K562 (cell line): ENCODE results near the gene PCSK5. TPM values are rescaled to one million over a fixed set of nuclear protein-coding genes. Genes with fewer than 3 reads are reported as not detected.

Experiments used
- ATAC-seq: fragments of 200-7000 bp; cut with Tn5 transposase; 3 replicates; pipeline ENCODE4 v1.9.1; 2020; ENCODE audit warnings: moderate library complexity
- BruUV-seq: library from RNA; stranded (reverse); fragments of 400-500 nt; replicated peaks from 2 replicates; lab custom pipeline; 2021; lab: Mats Ljungman, UMichigan
- CTCF ChIA-PET: fragments of 300-600 bp; formaldehyde crosslinking; extraction: SDS; loops from one replicate; lab custom pipeline; 2021; ENCODE audit warnings: low intra/inter-chr PET ratio; lab: Yijun Ruan, JAX
- POLR2A ChIA-PET: fragments of 300-600, 350-650 bp; sonication (Branson Sonifier 250); formaldehyde crosslinking; extraction: SDS; loops from one replicate; lab custom pipeline; 2021; ENCODE audit warnings: antibody characterized with exemption, inconsistent platforms; lab: Yijun Ruan, JAX
- DNase-seq, 4 experiments: peaks; one replicate each; pipeline versions ENCODE4 v3.0.0 to v3.0.0-alpha.2; 2011 to 2018; ENCODE audit warnings: low spot score in 3 of 4, mixed read lengths in 3 of 4; ENCODE audit errors: extremely low read depth in 1 of 4
- FAIRE-seq: peaks from 2 replicates; lab custom pipeline; 2011; peaks lifted over from hg19 to GRCh38; lab: Jason Lieb, UNC
- H2AFZ ChIP-seq: 2 replicates; pipeline ENCODE4 v1.6.0; 2011; ENCODE audit warnings: low read depth, low read length, control low read depth, inconsistent platforms
- H3K27ac ChIP-seq: fragments of 200-600 bp; 3 replicates; pipeline ENCODE4 v1.8.0; 2011; ENCODE audit warnings: low read depth, mild to moderate bottlenecking, control low read depth, inconsistent platforms, low read length, moderate library complexity, mixed read lengths; ENCODE audit errors: extremely low read depth
- H3K27me3 ChIP-seq, 2 experiments: fragments of 300-600 bp in 1 of 2; 2 replicates in 1 of 2; 3 replicates in 1 of 2; pipeline versions ENCODE4 v1.6.0 to v1.8.0; 2011; ENCODE audit warnings: inconsistent platforms in 2 of 2, low read length in 2 of 2, mild to moderate bottlenecking in 1 of 2, mixed read lengths in 1 of 2, moderate library complexity in 1 of 2; ENCODE audit not compliant: control insufficient read depth in 2 of 2, insufficient read depth in 2 of 2
- H3K36me3 ChIP-seq: fragments of 300-600 bp; 3 replicates; pipeline ENCODE4 v1.8.0; 2011; ENCODE audit warnings: mild to moderate bottlenecking, low read length, inconsistent platforms; ENCODE audit not compliant: control insufficient read depth, insufficient read depth
- H3K4me1 ChIP-seq, 2 experiments: fragments of 200-600 bp in 1 of 2; replicated peaks in 1 of 2; 2 replicates in 1 of 2; 3 replicates in 1 of 2; pipeline versions ENCODE4 v1.5.1 to v1.8.0; 2011; ENCODE audit warnings: inconsistent platforms in 2 of 2, low read length in 2 of 2, mild to moderate bottlenecking in 1 of 2, mixed read lengths in 1 of 2, moderate library complexity in 1 of 2; ENCODE audit not compliant: control insufficient read depth in 2 of 2, insufficient read depth in 2 of 2
- H3K4me2 ChIP-seq: 2 replicates; pipeline ENCODE4 v1.6.1; 2011; ENCODE audit warnings: low read length, control low read depth, inconsistent platforms, mixed read lengths; ENCODE audit not compliant: insufficient read depth
- H3K4me3 ChIP-seq: fragments of 200-600 bp; sonication (generic), shearing (Covaris generic); 2 replicates; pipeline ENCODE4 v1.5.1; 2016; ENCODE audit warnings: control low read depth, inconsistent platforms
- H3K79me2 ChIP-seq: fragments of 200-600 bp; 3 replicates; pipeline ENCODE4 v1.8.0; 2011; ENCODE audit warnings: low read length, inconsistent platforms; ENCODE audit not compliant: control insufficient read depth, insufficient read depth
- H3K9ac ChIP-seq, 2 experiments: 2 replicates each; pipeline versions ENCODE4 v1.6.0 to v1.6.1; 2011; ENCODE audit warnings: low read depth in 2 of 2, low read length in 2 of 2, control low read depth in 1 of 2, inconsistent platforms in 1 of 2, mild to moderate bottlenecking in 1 of 2, mixed read lengths in 1 of 2; ENCODE audit not compliant: insufficient read depth in 1 of 2
- H3K9me1 ChIP-seq: one replicate; pipeline ENCODE4 v1.6.0; 2011; ENCODE audit warnings: inconsistent platforms, mild to moderate bottlenecking, low read length, moderate library complexity; ENCODE audit not compliant: control insufficient read depth, insufficient read depth
- H3K9me3 ChIP-seq: replicated peaks from 2 replicates; pipeline ENCODE4 v1.5.1; 2011; ENCODE audit warnings: low read depth, low read length, inconsistent platforms; ENCODE audit not compliant: control insufficient read depth, insufficient read depth
- H4K20me1 ChIP-seq: replicated peaks from 2 replicates; pipeline ENCODE4 v1.6.1; 2011; ENCODE audit warnings: low read length, inconsistent platforms, mixed read lengths; ENCODE audit not compliant: control insufficient read depth, insufficient read depth
- FOXJ3 ChIP-seq: sonication (generic); formaldehyde crosslinking; IDR thresholded peaks from 2 replicates; pipeline ENCODE4 v1.4.0; 2020; ENCODE audit warnings: mild to moderate bottlenecking, missing genetic modification reagents
- FOXK2 ChIP-seq, 2 experiments: fragments of 450-650 bp; IDR thresholded peaks in 1 of 2; conservative IDR thresholded peaks in 1 of 2; 2 replicates each; pipeline ENCODE4 v1.6.1; 2016; ENCODE audit warnings: low read depth in 2 of 2, mild to moderate bottlenecking in 1 of 2
- HEY1 ChIP-seq: fragments of 250-450 bp; sonication (Bioruptor Pico); IDR thresholded peaks from 2 replicates; pipeline ENCODE4 v1.5.0; 2020; ENCODE audit warnings: mild to moderate bottlenecking, moderate library complexity, borderline replicate concordance
- HMGN3 ChIP-seq: IDR thresholded peaks from 2 replicates; pipeline ENCODE4 v1.6.1; 2011; ENCODE audit warnings: borderline replicate concordance, low read depth, mild to moderate bottlenecking, mixed read lengths, low read length; ENCODE audit not compliant: insufficient read length; ENCODE audit errors: extremely low read depth
- MED1 ChIP-seq: sonication (generic); formaldehyde crosslinking; IDR thresholded peaks from 2 replicates; pipeline ENCODE4 v1.8.1; 2023; ENCODE audit warnings: missing genetic modification reagents, borderline replicate concordance
- NFE2 ChIP-seq: IDR thresholded peaks from 2 replicates; pipeline ENCODE4 v1.6.1; 2014; ENCODE audit warnings: antibody characterized with exemption, low read depth
- RBM25 ChIP-seq: fragments of 200-400 bp; formaldehyde crosslinking; IDR thresholded peaks from 2 replicates; pipeline ENCODE4 v1.6.1; 2018; ENCODE audit warnings: low read length, low read depth, moderate library complexity; ENCODE audit not compliant: severe bottlenecking
- XRCC4 ChIP-seq: IDR thresholded peaks from one replicate; pipeline ENCODE4 v1.6.1; 2011; ENCODE audit not compliant: insufficient read depth, insufficient read length; ENCODE audit errors: extremely low read depth
- YBX1 ChIP-seq: fragments of 450-650 bp; IDR thresholded peaks from 2 replicates; pipeline ENCODE4 v1.7.1; 2016; ENCODE audit warnings: mild to moderate bottlenecking
- ZFX ChIP-seq: sonication (generic); formaldehyde crosslinking; IDR thresholded peaks from 2 replicates; pipeline ENCODE4 v1.8.0; 2022; ENCODE audit warnings: mild to moderate bottlenecking, missing genetic modification reagents, moderate library complexity
- ZNF217 ChIP-seq: sonication (generic); formaldehyde crosslinking; IDR thresholded peaks from 2 replicates; pipeline ENCODE4 v1.8.0; 2022; ENCODE audit warnings: mild to moderate bottlenecking, missing genetic modification reagents
- ZNF778 ChIP-seq: fragments of 450-650 bp; formaldehyde crosslinking; IDR thresholded peaks from 2 replicates; pipeline ENCODE4 v1.4.0; 2020; ENCODE audit warnings: mild to moderate bottlenecking, moderate library complexity
- WGBS: fragments of 100-300 bp; shearing (Covaris generic); methylation state at CpG from one replicate; pipeline ENCODE4 v1.1.6; 2016; ENCODE audit warnings: low coverage, mixed read lengths; ENCODE audit not compliant: insufficient coverage; ENCODE audit errors: missing lambda C conversion rate; 5-methylcytosine and 5-hydroxymethylcytosine counted together
- in situ Hi-C: fragments of 300-500 bp; cut with MboI; formaldehyde crosslinking; loops from 4 replicates; pipeline ENCODE4 v1.15.0; 2018; ENCODE audit warnings: inconsistent platforms, mixed read lengths
- intact Hi-C: fragments of 100-400 bp; cut with micrococcal nuclease; formaldehyde crosslinking; loops from 2 replicates; pipeline ENCODE4 v1.14.2; 2022
- polyA plus RNA-seq, 8 experiments: library from polyadenylated mRNA; depleted of rRNA in 4 of 8; stranded (reverse) in 5 of 8; unstranded in 3 of 8; fragments of >200 nt; fragmentation: Nextera tagmentation in 2 of 8; fragmentation: Illumina TruSeq in 1 of 8; extraction: Ambion mirVana in 2 of 8; extraction: Trizol in 1 of 8; gene quantifications; 2 replicates each; pipeline versions ENCODE4 v1.2.1 to v1.2.3, GENCODE V29; 2011 to 2014; ENCODE audit warnings: inconsistent platforms in 1 of 8, missing spikeins in 1 of 8
- total RNA-seq, 7 experiments: library from RNA; depleted of rRNA in 6 of 7; stranded (reverse); fragments of >200 nt in 6 of 7; fragmentation: Illumina TruSeq in 2 of 7; extraction: Trizol in 2 of 7; gene quantifications; 2 replicates each; pipeline versions ENCODE4 v1.2.1 to v1.2.3, GENCODE V29; 2011 to 2021; ENCODE audit warnings: low replicate concordance in 1 of 7
- TF ChIP-seq, protein P1 (sequence below), 2 experiments: IDR thresholded peaks in 1 of 2; conservative IDR thresholded peaks in 1 of 2; 2 replicates each; pipeline ENCODE4 v1.6.1; 2016; ENCODE audit warnings: low read depth in 2 of 2, mild to moderate bottlenecking in 1 of 2, missing compliant biosample characterization in 1 of 2, missing genetic modification characterization in 1 of 2, moderate library complexity in 1 of 2
- TF ChIP-seq, protein P2 (sequence below): fragments of 250-450 bp; sonication (Bioruptor Pico); IDR thresholded peaks from 2 replicates; pipeline ENCODE4 v1.5.0; 2021
- TF ChIP-seq, protein P3 (sequence below): fragments of 450-650 bp; conservative IDR thresholded peaks from 2 replicates; pipeline ENCODE4 v1.6.1; 2016; ENCODE audit warnings: missing genetic modification characterization, low read depth, mild to moderate bottlenecking, missing compliant biosample characterization, moderate library complexity
- TF ChIP-seq, protein P4 (sequence below): fragments of 450-650 bp; formaldehyde crosslinking; IDR thresholded peaks from 2 replicates; pipeline ENCODE4 v1.4.0; 2020; ENCODE audit warnings: mild to moderate bottlenecking, moderate library complexity

Gene PCSK5
- total and polyA plus RNA-seq, 9 of the 15 experiments (the other 6 are each of a cell fraction or from before 2014, with no cell fraction given) = not detected

DNA sequence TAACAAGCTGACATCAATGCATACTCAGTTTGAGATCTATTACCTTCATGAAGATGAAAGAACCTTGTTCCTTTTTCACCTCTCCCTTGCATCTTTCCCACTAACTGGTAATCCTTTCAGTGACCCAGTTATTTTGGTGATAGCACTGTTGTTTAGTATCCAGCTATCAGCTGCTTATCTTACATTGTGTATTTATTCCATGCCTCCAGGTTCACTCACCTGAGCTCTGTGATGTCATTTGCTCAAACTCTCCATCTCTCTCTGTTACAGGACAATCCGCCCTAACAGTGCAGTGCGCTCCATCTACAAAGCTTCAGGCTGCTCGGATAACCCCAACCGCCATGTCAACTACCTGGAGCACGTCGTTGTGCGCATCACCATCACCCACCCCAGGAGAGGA lies 268.2 kb downstream of the PCSK5 start:
- no peak for FAIRE-seq
- TF ChIP-seq ZFX (CRISPR knock-in tag) = no peak
- TF ChIP-seq ZNF778 = no peak
- TF ChIP-seq MED1 (CRISPR knock-in tag) = no peak
- TF ChIP-seq, protein P1, sequence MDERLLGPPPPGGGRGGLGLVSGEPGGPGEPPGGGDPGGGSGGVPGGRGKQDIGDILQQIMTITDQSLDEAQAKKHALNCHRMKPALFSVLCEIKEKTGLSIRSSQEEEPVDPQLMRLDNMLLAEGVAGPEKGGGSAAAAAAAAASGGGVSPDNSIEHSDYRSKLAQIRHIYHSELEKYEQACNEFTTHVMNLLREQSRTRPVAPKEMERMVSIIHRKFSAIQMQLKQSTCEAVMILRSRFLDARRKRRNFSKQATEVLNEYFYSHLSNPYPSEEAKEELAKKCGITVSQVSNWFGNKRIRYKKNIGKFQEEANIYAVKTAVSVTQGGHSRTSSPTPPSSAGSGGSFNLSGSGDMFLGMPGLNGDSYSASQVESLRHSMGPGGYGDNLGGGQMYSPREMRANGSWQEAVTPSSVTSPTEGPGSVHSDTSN (CRISPR knock-in tag; IDR thresholded peaks at IDR 0.05; ENCODE audit: low read depth) = no peak
- TF ChIP-seq, protein P1 (tag; conservative IDR thresholded peaks at IDR 0.05; ENCODE audit: low read depth) = no peak
- TF ChIP-seq, protein P2, sequence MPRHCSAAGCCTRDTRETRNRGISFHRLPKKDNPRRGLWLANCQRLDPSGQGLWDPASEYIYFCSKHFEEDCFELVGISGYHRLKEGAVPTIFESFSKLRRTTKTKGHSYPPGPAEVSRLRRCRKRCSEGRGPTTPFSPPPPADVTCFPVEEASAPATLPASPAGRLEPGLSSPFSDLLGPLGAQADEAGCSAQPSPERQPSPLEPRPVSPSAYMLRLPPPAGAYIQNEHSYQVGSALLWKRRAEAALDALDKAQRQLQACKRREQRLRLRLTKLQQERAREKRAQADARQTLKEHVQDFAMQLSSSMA (CRISPR knock-in tag) = no peak
- TF ChIP-seq, protein P3, sequence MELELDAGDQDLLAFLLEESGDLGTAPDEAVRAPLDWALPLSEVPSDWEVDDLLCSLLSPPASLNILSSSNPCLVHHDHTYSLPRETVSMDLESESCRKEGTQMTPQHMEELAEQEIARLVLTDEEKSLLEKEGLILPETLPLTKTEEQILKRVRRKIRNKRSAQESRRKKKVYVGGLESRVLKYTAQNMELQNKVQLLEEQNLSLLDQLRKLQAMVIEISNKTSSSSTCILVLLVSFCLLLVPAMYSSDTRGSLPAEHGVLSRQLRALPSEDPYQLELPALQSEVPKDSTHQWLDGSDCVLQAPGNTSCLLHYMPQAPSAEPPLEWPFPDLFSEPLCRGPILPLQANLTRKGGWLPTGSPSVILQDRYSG (tag) = no peak
- TF ChIP-seq XRCC4 = no peak
- no peak for TF ChIP-seq FOXK2 (conservative IDR thresholded peaks at IDR 0.05 in 1 of 2, IDR thresholded peaks at IDR 0.05 in 1 of 2; ENCODE audit: low read depth in 2 of 2)
- TF ChIP-seq RBM25 = no peak
- TF ChIP-seq, protein P4, sequence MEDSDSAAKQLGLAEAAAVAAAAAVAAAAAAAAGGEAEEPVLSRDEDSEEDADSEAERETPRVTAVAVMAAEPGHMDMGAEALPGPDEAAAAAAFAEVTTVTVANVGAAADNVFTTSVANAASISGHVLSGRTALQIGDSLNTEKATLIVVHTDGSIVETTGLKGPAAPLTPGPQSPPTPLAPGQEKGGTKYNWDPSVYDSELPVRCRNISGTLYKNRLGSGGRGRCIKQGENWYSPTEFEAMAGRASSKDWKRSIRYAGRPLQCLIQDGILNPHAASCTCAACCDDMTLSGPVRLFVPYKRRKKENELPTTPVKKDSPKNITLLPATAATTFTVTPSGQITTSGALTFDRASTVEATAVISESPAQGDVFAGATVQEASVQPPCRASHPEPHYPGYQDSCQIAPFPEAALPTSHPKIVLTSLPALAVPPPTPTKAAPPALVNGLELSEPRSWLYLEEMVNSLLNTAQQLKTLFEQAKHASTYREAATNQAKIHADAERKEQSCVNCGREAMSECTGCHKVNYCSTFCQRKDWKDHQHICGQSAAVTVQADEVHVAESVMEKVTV = no peak
- no peak for TF ChIP-seq HEY1
- TF ChIP-seq YBX1 = no peak
- no peak for TF ChIP-seq ZNF217 (CRISPR knock-in tag)
- TF ChIP-seq HMGN3 = no peak
- TF ChIP-seq NFE2 = no peak
- no peak for TF ChIP-seq FOXJ3 (CRISPR knock-in tag)

More for the DNA sequence above, 268.2 kb downstream of the PCSK5 start:
- CTCF ChIA-PET = no interaction called here
- Histone ChIP-seq H4K20me1 (no peaks in the 10 kb centered on the region), H3K27ac (no peak overlapping the region), H3K9me1 (no peaks in the 10 kb centered on the region), H3K4me3 (no peak overlapping the region), H3K4me2 (no peak overlapping the region), H3K4me1 (no peaks in the 10 kb centered on the region), H3K27me3 (peaks cover 0 to 7% of the 10 kb centered on the region in 2 experiments; a peak in 1 of 5 replicates), H3K9me3 (no peaks in the 10 kb centered on the region), H2AFZ (no peak overlapping the region), H3K9ac (no peak overlapping the region), H3K79me2 (no peaks in the 10 kb centered on the region), H3K36me3 (no peaks in the 10 kb centered on the region)
- no peak for DNase-seq
- ATAC-seq = no peak
- POLR2A ChIA-PET = interaction anchor here (0.9 kb wide), 1 partner anchor 8 kb away, joined by 3 read pairs; no protein-coding TSS in a partner anchor
- no TSS peak for BruUV-seq
- 0% methylated on average over 5 of the region's 7 CpGs for WGBS
- intact Hi-C loops (no loop called here), in situ Hi-C loops (no loop called here)
